ENCODE data around the gene SEMA3D. TPM values are rescaled to one million over a fixed set of nuclear protein-coding genes. Genes with fewer than 3 reads are reported as not detected.

The SEMA3D gene
- total RNA-seq, 1 experiment from 2014 or later: 1.4 TPM

DNA sequence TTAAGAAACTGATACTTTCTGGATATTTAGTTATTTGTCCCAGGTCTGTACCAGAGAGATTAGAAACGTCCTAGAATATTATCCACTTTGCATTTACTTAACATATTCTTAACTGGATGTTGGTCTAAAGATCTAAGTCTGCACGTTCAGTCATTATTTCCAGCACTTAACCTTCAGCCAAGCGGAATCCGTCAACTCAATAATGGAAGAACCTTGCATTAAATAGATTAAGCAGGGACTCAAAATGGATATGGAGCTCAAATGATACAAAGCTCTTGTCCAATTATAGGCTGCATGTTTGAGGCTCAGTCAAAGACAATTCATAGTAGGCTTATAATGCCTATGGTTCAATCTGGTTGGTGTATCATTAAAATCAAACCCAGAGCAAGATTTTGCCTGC, 162.9 kb downstream of the SEMA3D start:
- ChIA-PET RAD21 (ENCODE audit: low non-redundant PET in 1 of 2, low total read pairs in 2 of 2, uncharacterized antibody in 2 of 2, unreplicated experiment in 2 of 2) (interaction anchor here in 1 of 2 experiments (1.9 kb wide), 1 partner anchor 1088 kb away, joined by 5 read pairs; no protein-coding TSS in a partner anchor), POLR2A (no interaction called here), CTCF (interaction anchor here (6.5 kb wide), 1 partner anchor 1088 kb away, joined by 72 read pairs; no protein-coding TSS in a partner anchor)
- Histone ChIP-seq H3K27me3 (ENCODE audit: insufficient read depth, low read length) (no peaks in the 10 kb centered on the region), H3K9me2 (ENCODE audit: insufficient read depth) (no peaks in the 10 kb centered on the region), H3K79me2 (ENCODE audit: insufficient read depth, low read length) (no peaks in the 10 kb centered on the region), H4K20me1 (ENCODE audit: insufficient read depth) (no peaks in the 10 kb centered on the region), H3K9ac (ENCODE audit: low read length) (no peak overlapping the region), H3K4me2 (ENCODE audit: low read length) (no peak overlapping the region), H3K36me3 (ENCODE audit: control insufficient read depth in 1 of 2, insufficient read depth in 2 of 2, low read length in 2 of 2) (no peaks in the 10 kb centered on the region), H3K27ac (ENCODE audit: low read depth, low read length) (no peak overlapping the region), H3K4me1 (ENCODE audit: control insufficient read depth in 1 of 2, insufficient read depth in 2 of 2, low read length in 2 of 2) (no peaks in the 10 kb centered on the region), H3K4me3 (replicated peaks in 1 of 2; ENCODE audit: low read depth in 1 of 2, low read length in 2 of 2) (no peak overlapping the region), H3K9me3 (ENCODE audit: control insufficient read depth in 1 of 2, insufficient read depth in 1 of 2, low read depth in 1 of 2, low read length in 2 of 2) (no peaks in the 10 kb centered on the region), H2AFZ (ENCODE audit: low read depth, low read length, poor library complexity, severe bottlenecking) (no peak overlapping the region)
- intact Hi-C loops (cut with micrococcal nuclease): loop anchor here (1.0 to 10.0 kb wide), 5 partner anchors 112 to 1088 kb away; no protein-coding TSS in a partner anchor
- ATAC-seq (no peak), DNase-seq (ENCODE audit: low read depth, low spot score) (no peak)
- TF ChIP-seq TCF7L2 (IDR thresholded peaks at IDR 0.05; ENCODE audit: borderline replicate concordance, extremely low read depth, insufficient read depth, insufficient read length) (no peak), EZH2 (IDR thresholded peaks at IDR 0.05) (no peak), EGR1 (IDR thresholded peaks at IDR 0.05; ENCODE audit: low read depth) (no peak), YY1 (IDR thresholded peaks at IDR 0.05; ENCODE audit: extremely low read depth, insufficient replicate concordance, low read depth, low read length) (no peak), POLR2AphosphoS5 (IDR thresholded peaks at IDR 0.05; ENCODE audit: low read depth, low read length) (no peak), ZFX (IDR thresholded peaks at IDR 0.05) (no peak), JUND (IDR thresholded peaks at IDR 0.05) (no peak), POLR2A (IDR thresholded peaks at IDR 0.05; ENCODE audit: borderline replicate concordance, extremely low read depth, insufficient read depth, insufficient read length) (no peak), CBX3 (IDR thresholded peaks at IDR 0.05; ENCODE audit: low read depth) (no peak), RAD21 (IDR thresholded peaks at IDR 0.05; ENCODE audit: low read depth) (no peak), EZH2phosphoT487 (IDR thresholded peaks at IDR 0.05; ENCODE audit: borderline replicate concordance) (no peak), SIN3A (IDR thresholded peaks at IDR 0.05; ENCODE audit: low read depth) (no peak)
- TF ChIP-seq, protein P1, sequence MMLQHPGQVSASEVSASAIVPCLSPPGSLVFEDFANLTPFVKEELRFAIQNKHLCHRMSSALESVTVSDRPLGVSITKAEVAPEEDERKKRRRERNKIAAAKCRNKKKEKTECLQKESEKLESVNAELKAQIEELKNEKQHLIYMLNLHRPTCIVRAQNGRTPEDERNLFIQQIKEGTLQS (IDR thresholded peaks at IDR 0.05): no peak
- no TSS peak for BruUV-seq (replicated peaks)
